SH-SY5Y (cell line): ENCODE data around the gene ANXA7.

Experiments
- GATA2 ChIP-seq: IDR thresholded peaks from 2 replicates; pipeline ENCODE4 v1.6.1; 2011; ENCODE audit warnings: mild to moderate bottlenecking, low read depth, low read length
- GATA3 ChIP-seq: IDR thresholded peaks from 2 replicates; pipeline ENCODE4 v1.6.1; 2011; ENCODE audit warnings: low read depth, mild to moderate bottlenecking, low read length, moderate library complexity

- no peak for TF ChIP-seq GATA2
- no peak for TF ChIP-seq GATA3
These were observed 56.0 kb downstream of the ANXA7 start for GRCh38 chr10:73357821-73358220.
